PC-3 (cell line): ENCODE data around the gene OCA2.

ENCODE experiments used
- CTCF ChIP-seq: fragments of 300-600 bp; sonication (generic); conservative IDR thresholded peaks from 2 replicates; pipeline ENCODE4 v1.5.1; 2017; ENCODE audit warnings: antibody characterized with exemption, low read depth, mild to moderate bottlenecking, low read length
- EZH2 ChIP-seq: fragments of 300-600 bp; sonication (generic); IDR thresholded peaks from one replicate; pipeline ENCODE4 v1.6.1; 2017; ENCODE audit warnings: antibody characterized with exemption, mild to moderate bottlenecking, low read length; ENCODE audit not compliant: unreplicated experiment
- EZH2phosphoT487 ChIP-seq: fragments of 300-600 bp; sonication (generic); IDR thresholded peaks from 2 replicates; pipeline ENCODE4 v1.6.1; 2018; ENCODE audit warnings: mild to moderate bottlenecking, antibody characterized with exemption, low read length, borderline replicate concordance

GRCh38 chr15:27897481-27897880 is 201.6 kb downstream of the OCA2 start:
- TF ChIP-seq EZH2 = no peak
- no peak for TF ChIP-seq CTCF
- TF ChIP-seq EZH2phosphoT487 = no peak
